Uterus (tissue), 2 donors: ENCODE measurements around the gene TERF2IP.

Experiments used
- POLR2A ChIP-seq, 2 donors: fragments of 450-650 bp; IDR thresholded peaks; one replicate each; pipeline ENCODE4 v1.6.1; 2016; ENCODE audit warnings: antibody characterized with exemption in 2 of 2, mild to moderate bottlenecking in 1 of 2, moderate library complexity in 1 of 2
- TF ChIP-seq, protein P1 (sequence below), 4 experiments: fragments of 200-600 bp in 2 of 4; fragments of 450-650 bp in 2 of 4; sonication (generic) in 2 of 4; IDR thresholded peaks; one replicate each; pipeline ENCODE4 v1.5.1; 2016 to 2019; ENCODE audit warnings: antibody characterized with exemption in 4 of 4, mild to moderate bottlenecking in 2 of 4, moderate library complexity in 1 of 4

DNA sequence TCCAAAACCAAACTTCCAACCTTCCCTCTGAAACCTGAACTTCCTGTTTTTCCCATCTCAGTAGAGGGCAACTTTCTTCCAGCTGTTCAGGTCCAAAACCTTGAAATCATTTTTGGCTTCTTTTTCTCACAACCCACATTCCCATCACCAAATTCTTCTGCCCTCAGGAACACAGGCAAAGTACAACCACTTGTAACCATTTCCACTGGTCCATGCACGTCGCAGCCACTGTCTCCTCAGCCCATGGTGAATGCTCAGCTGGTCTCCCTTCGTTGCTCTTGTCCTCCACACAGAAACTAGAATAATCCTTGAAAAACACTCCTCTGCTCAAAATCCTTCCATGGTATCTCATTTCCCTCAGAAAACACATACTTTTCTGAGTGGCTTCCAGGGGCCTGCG is 20.8 kb upstream of the TERF2IP start:
- TF ChIP-seq, protein P1, sequence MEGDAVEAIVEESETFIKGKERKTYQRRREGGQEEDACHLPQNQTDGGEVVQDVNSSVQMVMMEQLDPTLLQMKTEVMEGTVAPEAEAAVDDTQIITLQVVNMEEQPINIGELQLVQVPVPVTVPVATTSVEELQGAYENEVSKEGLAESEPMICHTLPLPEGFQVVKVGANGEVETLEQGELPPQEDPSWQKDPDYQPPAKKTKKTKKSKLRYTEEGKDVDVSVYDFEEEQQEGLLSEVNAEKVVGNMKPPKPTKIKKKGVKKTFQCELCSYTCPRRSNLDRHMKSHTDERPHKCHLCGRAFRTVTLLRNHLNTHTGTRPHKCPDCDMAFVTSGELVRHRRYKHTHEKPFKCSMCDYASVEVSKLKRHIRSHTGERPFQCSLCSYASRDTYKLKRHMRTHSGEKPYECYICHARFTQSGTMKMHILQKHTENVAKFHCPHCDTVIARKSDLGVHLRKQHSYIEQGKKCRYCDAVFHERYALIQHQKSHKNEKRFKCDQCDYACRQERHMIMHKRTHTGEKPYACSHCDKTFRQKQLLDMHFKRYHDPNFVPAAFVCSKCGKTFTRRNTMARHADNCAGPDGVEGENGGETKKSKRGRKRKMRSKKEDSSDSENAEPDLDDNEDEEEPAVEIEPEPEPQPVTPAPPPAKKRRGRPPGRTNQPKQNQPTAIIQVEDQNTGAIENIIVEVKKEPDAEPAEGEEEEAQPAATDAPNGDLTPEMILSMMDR (IDR thresholded peaks at IDR 0.05), result no peak
- no peak for TF ChIP-seq POLR2A (IDR thresholded peaks at IDR 0.05)
